Measurements from ENCODE around the gene SLC22A23. TPM values are rescaled to one million over a fixed set of nuclear protein-coding genes. Genes with fewer than 3 reads are reported as not detected.

The SLC22A23 gene
- total RNA-seq, 1 donor from 2014 or later = 13.7 TPM

DNA sequence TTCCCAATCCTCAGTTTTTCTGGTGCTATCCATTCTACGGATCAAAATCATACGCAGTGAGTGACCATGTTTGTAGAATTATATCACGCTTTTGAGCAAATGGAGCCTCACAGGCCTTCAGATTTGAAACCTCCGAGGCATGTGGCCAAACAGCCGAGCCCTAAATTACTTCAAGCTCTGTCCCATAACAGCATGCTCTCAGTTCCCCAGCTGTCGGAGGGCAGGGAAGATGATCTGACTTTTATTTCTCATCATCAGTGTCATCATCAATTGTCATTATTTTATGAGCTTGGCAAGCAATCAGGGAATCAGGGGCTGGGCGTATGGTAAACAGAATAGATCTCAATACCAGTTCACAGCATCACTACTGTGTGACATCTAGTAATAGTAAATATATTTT, 124.9 kb downstream of the SLC22A23 start:
- DNase-seq = peak; percentile 73

DNA sequence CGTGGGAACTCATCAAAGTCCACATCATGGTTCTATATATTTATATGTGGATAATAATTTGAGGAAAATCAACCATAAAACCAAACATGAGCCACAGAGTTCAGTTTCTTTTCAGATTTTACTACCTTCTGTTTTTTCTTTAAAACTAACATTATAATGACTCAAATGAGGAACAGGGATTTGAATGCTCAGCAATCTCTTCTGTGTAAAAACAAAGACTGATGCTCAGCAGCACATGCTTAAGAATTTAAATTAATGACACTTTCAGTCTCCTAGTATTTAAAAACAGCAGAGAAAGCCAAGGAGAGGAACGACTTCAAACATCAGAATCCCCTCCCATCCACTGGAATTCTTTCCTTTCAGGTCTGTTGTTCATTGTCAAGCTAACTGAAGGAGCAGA, 125.4 kb downstream of the SLC22A23 start:
- no peak for DNase-seq

DNA sequence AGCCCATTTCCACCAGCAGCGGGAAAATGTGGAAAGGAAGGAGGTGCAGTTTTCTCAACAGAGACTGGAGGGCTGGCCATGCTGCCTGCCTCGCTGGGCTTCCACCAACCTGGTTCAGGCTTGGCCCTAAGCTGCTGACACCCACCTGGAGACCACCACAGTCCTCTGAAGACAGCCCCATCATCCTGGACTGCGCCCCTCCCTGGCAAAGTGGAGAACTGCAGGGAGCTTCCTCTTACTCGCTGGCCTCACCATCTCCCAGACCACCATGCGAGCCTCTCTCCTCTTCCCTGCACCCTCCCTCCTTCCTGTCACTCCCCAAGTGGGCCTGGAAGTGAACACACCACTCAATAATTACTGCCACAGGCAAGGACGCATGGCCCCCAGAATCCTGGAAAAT, 126.7 kb downstream of the SLC22A23 start:
- DNase-seq = no peak

DNA sequence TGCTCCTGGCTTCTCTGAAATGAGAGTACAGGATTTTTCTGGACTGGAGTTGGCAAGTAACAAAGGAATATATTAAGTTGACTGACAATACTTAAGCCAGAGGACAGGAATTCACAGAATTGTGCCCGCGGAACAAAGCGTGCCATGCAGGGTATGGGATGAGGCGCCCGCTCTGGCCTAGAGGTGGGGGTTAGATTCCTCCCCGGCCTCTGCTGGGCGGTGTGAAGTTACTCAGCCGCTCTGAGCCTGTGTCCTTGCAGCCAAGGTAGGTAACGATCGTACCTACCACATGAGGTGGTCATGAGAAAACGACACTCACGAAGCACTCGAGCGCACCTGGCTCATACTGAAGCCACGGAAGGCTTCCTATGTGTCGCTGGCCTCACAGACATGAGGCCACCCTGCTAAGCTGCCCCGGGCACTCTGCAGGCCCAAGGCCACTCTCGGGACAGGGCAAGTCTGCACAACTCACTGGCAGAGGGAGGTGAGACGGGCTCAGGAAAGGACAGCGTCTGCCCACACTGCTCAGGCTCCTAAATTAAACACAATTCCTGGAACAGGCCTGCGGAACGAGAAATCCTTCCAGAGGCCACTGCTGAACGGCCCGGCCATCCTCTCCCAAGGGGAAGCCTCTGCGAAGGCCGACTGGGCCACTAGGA, 127.3 kb downstream of the SLC22A23 start:
- no peak for DNase-seq

DNA sequence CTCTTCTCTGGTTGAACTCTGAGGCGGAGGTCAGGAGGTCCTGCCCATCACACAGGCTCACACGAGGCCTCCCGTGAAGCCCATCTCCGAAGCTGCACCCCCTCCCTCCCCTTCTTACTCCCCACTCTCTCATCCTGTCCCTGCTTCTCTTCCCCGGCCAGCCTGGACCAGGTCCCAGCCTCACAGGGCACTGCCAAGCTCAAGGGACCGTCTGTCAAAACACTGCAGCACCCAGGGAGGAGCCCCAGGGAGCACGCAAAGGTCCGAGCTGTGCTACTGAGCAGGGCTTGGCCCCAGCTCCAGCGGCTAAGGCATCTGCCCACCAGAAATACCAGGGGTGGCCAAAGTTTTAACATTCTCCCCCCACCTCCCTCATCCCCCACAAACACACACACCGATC, 128.1 kb downstream of the SLC22A23 start:
- no peak for DNase-seq

DNA sequence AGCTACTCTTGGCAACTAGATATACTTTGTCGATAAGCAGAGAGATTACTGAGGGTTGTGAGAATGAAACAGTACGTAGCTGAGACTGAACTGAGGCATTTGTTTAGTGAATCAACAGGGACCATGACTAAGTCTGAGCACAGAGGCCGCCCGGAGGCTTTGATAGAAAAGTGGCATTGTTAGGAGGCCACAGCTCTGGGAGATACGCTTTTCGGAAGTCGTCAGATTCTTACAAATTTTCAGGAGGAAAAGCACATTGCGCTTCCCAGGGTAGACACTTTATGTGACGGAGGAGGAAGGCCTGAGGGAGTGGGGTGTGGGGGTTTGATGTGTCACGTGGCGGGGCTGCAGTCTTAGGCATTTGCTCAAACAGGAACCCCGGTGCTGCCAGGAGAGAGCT, 128.7 kb downstream of the SLC22A23 start:
- DNase-seq = no peak

DNA sequence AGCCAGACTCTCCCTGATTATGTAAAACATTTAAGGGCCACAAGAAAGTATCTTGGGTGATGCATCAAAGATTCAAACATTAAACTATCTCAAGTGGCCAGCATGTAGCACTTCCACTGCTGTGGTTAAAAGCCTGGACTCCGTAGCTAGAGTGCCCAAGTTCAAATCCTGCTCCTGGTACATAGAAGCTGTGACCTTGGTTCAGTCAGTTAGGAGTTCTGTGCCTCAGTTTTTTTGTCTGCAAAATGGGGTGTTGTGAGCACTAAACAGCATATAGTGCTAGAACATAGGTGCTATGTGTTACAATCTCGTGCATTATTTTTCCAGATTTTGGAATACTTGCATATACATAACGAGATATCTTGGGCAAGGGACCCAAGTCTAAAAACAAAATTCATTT, 129.4 kb downstream of the SLC22A23 start:
- no peak for DNase-seq

DNA sequence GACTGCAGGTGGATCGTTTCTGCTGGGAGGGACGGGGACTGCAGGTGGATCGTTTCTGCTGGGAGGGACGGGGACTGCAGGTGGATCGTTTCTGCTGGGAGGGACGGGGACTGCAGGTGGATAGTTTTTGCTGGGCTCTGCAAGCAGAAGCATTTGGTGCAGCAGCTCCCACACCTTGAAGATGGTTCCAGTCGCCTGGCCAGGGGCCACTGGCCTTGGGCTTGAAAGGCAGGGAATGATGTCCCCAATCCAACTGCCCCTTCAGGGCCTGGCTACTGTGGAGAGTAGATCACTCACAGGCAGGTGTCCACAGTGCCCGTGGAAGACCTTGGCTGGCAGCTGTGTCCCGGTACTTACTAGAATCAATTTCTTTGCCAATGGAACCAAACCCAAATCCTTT, 129.9 kb downstream of the SLC22A23 start:
- no peak for DNase-seq

DNA sequence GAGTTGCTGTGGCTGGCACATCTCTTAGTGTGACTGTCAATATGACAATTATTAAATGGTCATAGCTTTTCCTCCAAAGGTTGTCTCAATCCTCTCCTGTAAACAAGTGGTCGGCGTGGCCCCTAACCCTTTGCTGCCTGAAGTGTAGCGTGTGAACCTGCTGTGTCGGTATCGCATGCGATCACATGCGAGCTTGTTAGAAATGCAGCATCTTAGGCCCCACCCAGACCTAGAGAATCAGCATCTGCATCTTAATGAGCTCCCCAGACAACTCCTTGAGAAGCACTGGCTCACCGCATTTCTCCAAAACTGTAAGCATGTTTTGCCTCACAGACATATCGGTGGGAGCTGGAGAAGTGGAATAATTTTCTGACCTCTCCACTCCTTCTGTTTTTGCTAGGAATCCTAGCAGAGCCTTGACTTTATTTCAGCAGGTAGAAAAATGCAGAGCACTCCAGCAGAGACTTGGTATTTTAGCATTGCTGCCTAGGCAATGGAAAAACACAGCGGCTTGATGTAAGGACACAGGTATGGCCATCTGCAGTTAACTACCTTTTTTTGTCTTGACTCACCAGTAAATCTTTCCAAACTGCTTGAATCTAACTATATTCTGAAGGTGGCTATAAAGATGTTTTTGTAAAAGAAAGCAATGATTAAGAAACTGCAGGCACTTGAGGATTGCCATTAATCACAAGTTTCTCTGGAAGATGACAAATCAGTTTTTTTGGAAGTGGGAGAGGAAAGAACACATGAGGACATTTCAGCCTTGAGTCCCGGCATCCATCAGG, 130.5 kb downstream of the SLC22A23 start:
- DNase-seq = no peak

DNA sequence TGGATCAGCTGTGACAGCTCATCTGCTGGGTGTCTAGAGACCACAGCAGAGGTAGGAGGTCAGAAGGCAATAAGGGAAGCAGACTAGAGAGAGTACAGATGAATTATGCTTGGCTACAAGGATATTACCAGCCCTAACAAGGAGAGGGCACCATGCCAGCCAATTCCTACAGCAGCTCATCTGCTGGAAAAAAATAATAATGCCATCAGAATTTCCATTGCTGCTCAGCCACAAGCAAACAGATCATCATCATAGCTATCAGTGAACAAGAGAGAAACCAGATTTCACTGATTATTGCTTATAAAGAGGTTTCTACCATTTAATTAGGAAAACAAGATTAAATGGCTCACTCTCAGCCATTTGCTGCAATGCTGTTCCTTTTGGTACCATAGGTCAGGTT, 131.6 kb downstream of the SLC22A23 start:
- DNase-seq = peak; percentile 83

DNA sequence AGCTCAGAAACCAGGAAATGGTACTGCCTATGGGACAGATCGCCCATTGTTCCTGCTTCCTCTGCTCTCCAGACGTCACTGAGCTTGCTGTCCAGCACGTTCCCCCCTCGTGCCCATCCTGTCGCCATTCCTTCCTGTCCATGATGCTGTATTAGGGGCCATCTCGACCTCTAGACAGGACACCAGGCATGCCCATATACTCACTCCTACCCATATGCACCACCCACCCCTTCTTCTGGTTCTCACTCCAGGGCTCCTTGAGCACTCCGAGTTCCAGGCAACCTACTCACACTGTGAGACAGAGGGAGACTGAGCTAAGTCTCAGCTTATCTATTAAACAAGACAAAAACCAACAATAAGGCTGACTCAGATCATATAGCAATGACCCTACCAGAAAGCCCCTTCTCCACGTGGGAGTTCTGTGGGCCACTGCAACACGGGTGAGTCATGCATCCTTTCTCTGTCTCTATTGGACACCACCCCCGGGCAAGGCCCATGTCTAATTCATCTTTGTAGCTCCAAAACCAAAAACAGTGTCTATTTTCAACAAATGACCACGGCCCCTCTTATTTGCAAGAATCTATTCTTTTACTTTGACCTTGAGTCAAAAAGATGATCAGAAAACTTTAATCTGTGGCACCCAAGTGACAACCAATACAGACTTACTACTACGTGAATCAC, 132.4 kb downstream of the SLC22A23 start:
- no peak for DNase-seq

DNA sequence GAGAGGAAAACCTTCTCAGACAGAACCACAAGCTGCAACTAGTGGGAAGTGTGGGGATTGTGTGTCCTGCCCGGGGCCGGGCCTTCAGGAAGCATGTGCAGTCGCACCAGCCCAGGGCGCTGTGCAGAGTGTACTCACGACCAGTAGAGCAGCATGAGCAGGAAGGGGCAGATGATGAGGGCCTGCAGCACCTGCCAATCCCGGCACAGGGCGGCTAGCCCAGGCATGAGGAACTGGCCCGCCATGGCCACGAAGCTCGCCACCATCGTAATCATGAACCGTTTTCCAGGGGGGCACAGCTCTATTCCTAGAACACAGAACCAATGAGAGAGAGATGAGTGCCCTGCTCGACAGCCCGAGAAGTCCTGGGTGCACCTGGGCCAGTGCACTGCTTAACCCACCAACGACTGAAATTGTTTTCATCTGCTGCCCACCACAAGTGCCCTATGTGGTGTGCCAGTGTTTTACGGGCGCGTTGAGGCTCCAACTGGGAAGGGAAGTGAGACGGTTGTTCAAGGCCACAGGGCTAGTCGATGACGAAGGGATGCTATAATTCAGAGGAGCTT, 133.1 kb downstream of the SLC22A23 start:
- no peak for DNase-seq

DNA sequence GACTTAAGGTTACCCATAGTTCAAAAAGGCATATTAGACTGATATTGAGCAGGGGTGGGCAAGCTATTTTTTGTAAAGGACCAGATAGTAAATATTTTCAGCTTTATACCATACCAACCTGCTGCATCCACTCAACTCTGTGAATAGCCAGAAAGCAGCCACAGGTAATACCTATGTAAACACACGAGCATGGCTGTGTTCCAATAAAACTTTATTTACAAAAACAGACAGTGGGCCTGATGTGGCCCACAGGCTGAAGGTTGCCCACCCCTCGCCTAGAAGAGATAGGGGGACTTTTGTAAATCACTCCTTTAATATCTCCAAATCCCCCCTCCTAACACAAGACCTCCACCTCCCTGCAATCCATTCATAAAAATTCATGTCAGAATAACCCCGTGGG, 133.7 kb downstream of the SLC22A23 start:
- no peak for DNase-seq

DNA sequence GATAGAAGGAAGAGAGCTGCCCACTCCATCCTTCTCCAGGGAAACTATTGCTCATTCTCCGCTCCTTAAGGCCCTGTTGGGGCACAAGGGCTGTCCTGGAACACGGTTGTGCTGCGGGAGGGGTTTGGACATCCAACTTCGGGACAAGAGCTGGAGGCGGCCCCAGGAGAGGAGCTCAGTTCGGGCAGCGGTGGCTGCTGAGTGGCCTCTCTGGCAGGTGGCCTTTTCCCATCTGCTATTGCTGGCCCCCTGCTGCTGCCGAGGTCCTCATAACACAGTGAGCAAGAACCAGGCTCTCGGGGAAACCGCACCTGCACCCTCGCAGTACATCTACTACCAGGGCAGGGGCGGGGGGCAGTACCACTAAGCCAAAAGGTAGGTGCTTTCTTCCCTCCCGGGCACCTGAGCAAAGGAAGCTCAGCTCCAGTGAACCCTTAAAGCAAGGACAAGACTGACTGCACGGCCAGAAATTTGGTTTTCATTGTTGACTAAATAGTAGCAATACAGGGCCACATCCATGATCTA, 134.4 kb downstream of the SLC22A23 start:
- no peak for DNase-seq

DNA sequence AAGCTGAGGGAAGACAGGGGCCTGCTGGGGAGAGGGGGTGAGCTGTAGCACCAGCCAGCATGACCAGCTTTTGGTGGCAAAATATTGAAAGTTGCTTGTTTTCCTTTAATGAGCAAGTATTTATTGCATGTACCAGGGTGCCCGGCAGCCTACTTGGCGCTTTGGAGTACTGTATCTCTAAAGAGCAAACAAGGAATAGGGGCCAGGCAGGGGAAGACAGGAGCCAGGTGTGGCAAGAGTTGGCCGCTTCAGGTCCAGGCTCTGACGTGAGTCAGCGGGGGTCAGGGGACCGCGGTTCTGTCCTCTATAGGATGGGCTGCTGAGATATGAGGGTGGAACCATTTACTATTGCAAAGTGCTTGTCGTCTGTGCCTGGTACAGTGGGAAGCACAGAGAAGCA, 135.0 kb downstream of the SLC22A23 start:
- no peak for DNase-seq

DNA sequence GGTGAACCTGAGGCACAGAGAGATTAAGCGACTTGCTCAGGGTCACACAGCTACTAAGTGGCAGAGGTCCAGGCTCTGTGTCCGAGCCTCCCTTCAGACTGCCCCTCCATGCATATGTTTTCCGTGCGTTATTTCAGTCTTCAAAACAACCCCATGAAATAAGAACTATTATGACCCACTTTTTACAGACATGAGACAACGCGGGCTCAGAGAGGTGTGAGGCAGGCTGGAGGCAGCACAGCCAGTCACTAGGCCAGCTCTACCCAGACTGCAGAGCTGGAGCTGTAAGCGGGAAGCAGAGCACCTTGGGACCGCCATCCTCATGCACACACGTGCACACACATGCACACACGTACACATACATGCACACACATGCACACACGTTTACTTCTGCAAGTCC, 135.8 kb downstream of the SLC22A23 start:
- no peak for DNase-seq

DNA sequence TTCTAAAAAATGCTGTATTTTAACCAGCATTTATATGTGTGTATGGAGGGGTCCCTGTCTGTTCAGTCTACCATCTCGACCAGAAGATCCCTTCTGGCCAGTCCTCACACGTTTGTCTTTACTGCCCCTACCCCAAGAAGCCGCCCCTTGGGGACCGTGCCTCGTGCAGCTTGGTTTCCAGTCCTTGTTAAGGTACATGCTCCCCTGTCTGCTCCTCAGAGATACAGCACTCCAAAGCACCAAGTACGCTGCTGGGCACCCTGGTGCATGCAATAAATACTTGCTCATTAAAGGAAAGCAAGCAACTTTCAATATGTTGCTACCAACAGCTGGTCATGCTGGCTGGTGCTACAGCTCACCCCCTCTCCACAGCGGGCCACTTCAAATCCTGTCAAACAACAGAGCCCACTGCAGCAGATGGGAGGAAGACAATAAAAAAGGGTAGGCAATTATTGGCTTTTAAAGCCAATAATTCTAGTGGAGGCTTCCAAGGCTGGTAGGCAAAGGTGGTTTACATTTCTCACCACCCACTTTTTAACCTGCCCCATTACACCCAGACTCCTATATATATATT, 136.5 kb downstream of the SLC22A23 start:
- no peak for DNase-seq

DNA sequence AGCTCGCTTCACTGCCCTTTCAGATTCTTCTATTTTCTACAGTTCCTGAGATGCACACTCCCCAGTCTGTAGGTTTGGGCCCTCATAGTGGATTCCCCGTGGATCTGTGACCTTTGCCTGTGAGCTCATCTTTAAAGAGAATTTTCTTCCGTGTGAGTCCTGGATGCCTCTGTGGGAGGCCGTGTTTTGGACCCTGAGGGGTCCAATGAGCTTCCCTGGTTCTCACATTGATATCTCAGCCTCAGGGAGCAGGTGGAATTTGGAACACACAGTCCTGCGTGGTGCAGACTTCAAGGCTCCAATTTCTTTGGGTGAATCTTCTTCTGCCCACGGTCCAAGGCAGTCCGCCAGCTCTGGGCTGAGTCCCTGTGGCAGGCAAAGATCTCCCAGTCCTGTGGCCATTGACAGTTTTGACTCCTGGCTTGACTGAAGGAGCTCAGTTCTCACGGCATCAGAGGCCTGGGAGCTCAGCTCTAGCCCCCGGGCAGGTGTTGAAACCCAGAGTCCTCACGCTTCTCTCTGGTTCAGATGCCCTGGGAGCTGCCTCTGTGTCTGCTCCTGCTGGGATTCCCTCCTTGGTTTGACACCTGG, 137.1 kb downstream of the SLC22A23 start:
- no peak for DNase-seq

DNA sequence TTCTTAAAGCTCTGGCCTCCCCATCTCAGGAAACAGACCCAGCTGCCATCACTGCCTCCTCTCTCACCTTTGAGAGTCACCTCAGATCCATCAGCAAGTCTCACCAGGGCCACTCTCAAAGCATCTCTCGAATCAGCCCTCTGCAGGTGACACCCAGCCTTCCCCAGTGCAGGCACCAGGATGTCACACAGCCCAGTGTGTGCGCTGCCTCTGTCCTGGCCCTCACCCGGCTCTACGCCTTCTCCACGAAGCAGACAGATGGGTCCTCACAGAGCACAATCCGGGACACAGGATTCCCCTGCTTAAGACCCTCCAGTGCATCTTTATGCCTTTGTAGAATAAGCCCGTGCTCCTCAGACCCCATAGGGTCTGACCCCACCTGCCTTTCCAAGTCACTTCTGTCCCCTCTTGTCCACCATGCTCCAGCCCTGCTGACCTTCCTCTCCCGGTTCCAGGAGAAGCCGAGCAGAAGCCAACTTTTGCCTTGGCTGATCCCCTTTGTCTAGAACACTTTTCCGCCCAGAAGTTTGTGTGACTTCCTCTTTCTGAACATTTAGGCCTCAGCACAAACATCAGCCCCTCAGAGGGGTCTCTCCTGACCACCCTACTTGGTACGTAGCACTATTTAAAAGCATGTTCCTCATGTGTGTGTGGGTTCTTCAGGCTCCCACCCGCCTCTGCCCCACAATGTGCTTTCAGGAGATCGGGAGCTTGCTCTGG, 137.9 kb downstream of the SLC22A23 start:
- DNase-seq = no peak

DNA sequence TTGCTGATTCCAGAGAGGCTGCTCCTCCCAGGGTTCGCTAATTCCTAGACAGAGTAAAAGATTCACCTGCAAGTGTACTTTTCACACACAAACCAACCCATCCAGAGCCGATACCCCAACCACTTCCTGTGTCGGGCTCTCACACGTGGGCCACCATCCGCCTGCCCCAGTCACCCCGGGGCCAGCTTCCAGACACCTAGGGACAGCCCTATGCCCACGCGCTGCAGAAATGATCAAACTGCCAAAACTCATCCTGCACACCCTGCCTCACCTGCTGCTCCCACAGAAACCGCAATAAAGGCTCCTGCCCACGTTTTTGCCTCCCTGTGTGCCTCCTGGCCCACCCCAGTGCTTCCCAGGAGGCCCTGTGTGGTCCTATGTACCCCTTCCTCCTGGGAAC, 138.6 kb downstream of the SLC22A23 start:
- DNase-seq = no peak

DNA sequence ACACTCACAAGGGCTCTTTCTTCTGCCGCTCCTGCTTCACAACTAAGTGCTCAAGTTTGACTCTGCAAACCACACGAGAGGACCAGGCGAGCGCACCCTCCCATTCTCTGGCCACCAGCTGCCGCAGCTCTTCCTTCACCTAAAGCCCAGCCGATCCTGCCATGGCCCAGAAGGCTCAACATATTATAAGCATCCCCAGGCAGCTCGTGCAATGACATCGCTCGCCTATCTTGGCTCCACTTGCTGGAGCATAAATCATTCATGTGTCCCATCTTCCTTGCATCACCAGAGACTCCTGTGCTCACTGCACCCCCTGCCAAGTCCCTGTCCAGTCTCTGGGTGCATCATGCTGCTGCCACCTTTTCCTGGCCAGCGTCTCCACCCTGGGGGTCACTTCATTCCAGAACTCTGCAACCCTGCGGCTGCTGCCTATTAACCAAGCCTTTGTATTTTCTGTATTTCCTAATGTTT, 139.1 kb downstream of the SLC22A23 start:
- DNase-seq = peak; percentile 34
